Right lobe of liver (tissue), 4 donors: ENCODE data around the gene RADX.

ENCODE experiments used
- CTCF ChIP-seq, 4 donors: fragments of 200-600 bp in 3 of 4; fragments of 450-650 bp in 1 of 4; IDR thresholded peaks; one replicate each; pipeline versions ENCODE4 v1.5.1 to v1.8.0; 2016 to 2022; ENCODE audit warnings: antibody characterized with exemption in 4 of 4, mild to moderate bottlenecking in 2 of 4
- POLR2A ChIP-seq: fragments of 450-650 bp; IDR thresholded peaks from one replicate; pipeline ENCODE4 v1.6.1; 2017; ENCODE audit warnings: antibody characterized with exemption, mild to moderate bottlenecking
- donor health status: DM: no; HTN: no; CAD: no.
- donor health status: DM: no; HTN: no; CAD: no.
- donor health status: DM: no; HTN: yes; CAD: no.

GRCh38 chrX:106581856-106582255 is 29.9 kb upstream of the RADX start:
- TF ChIP-seq CTCF (IDR thresholded peaks at IDR 0.05): no peak
- TF ChIP-seq POLR2A: no peak
